ENCODE data around the gene VAT1L.

- TF ChIP-seq CTCF (IDR thresholded peaks at IDR 0.05): no peak
- TF ChIP-seq POLR2A (IDR thresholded peaks at IDR 0.05): no peak
These were observed 234.1 kb downstream of the VAT1L start, which contains the start of gene CLEC3A for GRCh38 chr16:78022347-78023060.

Data from ovary (tissue), 3 donors.